Fibroblast of skin of abdomen (primary cell): ENCODE measurements around the gene AQP10. TPM values are rescaled to one million over a fixed set of nuclear protein-coding genes. Genes with fewer than 3 reads are reported as not detected.
"Not testable (repeated sequence)": the region's sequence is repeated elsewhere in the genome, so short reads cannot be mapped to it uniquely, and the experiment has no call there.

ENCODE experiments used
- DNase-seq: peaks from one replicate; pipeline ENCODE4 v3.0.0-alpha.2; 2013
- polyA plus RNA-seq, 2 experiments: library from polyadenylated mRNA; unstranded; fragments of 120-200 nt; gene quantifications; one replicate each; pipeline ENCODE4 v1.2.1, GENCODE V29; 2013; ENCODE audit not compliant: insufficient read length in 2 of 2

Gene AQP10, protein sequence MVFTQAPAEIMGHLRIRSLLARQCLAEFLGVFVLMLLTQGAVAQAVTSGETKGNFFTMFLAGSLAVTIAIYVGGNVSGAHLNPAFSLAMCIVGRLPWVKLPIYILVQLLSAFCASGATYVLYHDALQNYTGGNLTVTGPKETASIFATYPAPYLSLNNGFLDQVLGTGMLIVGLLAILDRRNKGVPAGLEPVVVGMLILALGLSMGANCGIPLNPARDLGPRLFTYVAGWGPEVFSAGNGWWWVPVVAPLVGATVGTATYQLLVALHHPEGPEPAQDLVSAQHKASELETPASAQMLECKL
- not detected for polyA plus RNA-seq (2013, experiment 1 of 2; ENCODE audit: insufficient read length)
- polyA plus RNA-seq (2013, experiment 2 of 2; ENCODE audit: insufficient read length) = not detected

DNA sequence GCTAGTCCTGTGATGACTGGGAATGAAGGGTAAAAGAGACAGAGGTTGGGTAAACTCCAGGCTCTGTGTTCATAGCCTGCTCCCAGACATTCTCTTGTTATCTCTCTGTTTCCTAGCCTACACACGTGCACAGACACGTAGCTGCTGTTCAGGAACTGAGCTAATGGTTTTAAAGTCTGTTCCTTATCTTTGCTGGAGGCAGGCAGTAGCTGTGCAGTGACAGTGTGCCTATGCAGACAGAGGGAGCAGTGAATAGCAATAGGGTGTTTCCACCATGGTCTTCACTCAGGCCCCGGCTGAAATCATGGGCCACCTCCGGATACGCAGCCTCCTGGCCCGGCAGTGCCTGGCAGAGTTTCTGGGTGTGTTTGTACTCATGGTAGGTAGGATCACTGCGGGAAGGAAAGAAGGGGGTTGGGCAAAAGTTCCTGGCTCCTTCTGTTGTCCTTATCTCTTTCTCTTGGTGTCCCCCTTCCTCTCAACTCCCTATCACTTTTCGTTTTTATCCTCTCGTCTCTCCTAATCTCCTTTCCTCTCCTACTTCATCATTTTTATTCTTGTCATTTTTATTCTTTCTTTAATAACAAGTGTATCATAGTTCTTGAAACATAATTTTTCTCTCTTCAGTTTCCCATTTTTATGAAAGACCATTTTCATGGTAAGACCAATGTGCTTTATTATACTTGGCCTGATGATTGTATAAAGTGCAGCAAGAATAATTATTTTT is at the start of gene AQP10:
AQP10 (plus strand) TSS at position 212 of the 727 bp plus-strand sequence; CDS start at position 275, 63 bp downstream.
- DNase-seq = no peak

DNA sequence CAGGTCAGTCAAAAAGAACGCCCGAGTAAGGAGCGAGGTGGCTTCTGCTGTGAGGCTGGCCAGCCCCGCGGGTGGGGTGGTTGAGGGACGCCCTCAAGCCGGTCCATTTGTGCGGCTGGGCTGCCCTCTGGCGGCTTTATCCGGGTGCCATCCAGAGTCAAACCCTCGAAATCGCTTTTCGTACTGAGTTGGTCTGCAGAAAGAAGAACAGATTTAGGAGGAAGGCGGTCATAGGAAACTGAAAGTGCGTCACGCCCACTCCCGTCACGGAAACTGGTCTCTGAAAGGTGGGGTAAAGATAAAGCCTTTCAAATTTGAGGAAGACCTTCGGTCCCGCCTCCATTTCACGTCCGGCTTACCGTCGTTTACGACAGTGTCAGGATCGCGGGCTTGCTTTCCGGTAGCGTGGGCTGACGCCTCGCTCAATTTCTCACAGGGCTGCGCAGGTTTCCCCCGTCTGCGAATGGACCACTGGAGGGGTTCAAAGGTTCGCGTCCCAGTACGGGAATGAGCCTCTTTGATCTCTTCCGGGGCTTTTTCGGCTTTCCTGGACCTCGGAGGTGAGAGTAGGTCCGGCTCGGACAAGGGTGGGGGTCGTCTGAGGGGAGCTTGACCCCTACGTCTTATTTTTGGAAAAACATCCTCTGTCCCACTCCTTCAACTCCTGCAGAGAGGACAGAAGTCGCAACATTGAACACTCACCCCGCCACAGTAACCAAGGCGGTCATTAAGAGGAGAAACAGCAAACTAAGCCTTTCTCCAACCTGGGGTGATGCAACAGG is 48.5 kb upstream of the AQP10 start, which contains the start of gene HAX1:
HAX1 (plus strand) TSS at position 413 of the 782 bp plus-strand sequence; CDS start at position 508, 95 bp downstream.
- peak; percentile 96 for DNase-seq

DNA sequence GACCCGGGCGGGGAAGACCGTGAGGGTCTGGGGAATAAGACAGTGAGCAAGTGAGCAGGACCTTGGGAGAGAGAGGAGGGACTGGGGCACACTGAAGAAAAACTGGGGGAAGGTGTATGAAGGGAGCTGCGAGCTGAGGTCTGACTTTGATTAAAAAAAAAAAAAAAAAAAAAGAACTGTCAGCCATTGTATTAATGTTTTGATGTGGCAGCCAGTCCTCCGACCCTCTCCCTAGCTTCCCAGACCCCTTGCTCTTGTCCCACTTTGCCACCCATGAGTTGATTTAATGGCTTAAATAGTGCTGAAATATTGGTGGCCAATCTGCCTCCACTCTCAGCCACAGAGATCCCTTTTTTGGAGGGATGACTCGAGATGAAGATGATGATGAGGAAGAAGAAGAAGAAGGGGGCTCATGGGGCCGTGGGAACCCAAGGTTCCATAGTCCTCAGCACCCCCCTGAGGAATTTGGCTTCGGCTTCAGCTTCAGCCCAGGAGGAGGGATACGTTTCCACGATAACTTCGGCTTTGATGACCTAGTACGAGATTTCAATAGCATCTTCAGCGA is 47.8 kb upstream of the AQP10 start:
- DNase-seq = peak; percentile 11

DNA sequence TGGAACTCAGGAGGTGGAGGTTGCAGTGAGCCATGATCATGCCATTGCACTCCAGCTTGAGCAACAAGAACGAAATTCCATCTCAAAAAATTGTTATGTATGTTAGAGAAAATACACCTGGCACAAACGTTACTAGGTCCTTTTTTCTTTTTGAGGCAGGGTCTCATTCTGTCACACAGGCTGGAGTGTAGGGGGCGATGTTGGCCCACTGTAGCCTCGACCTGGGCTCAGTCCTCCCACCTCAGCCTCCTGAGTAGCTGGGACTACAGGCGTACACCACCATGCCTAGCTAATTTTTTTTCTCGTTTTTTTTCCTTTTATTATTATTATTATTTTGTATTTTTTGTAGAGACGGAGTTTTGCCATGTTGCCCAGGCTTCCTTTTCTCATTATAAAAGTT is 44.1 kb upstream of the AQP10 start:
- DNase-seq = no peak

DNA sequence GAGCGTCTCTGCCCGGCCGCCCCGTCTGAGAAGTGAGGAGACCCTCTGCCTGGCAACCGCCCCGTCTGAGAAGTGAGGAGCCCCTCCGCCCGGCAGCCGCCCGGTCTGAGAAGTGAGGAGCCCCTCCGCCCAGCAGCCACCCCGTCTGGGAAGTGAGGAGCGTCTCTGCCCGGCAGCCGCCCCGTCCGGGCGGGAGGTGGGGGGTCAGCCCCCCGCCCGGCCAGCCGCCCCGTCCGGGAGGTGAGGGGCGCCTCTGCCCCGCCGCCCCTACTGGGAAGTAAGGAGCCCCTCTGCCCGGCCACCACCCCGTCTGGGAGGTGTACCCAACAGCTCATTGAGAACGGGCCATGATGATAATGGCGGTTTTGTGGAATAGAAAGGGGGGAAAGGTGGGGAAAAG is 33.3 kb upstream of the AQP10 start:
- DNase-seq = not testable (repeated sequence)

DNA sequence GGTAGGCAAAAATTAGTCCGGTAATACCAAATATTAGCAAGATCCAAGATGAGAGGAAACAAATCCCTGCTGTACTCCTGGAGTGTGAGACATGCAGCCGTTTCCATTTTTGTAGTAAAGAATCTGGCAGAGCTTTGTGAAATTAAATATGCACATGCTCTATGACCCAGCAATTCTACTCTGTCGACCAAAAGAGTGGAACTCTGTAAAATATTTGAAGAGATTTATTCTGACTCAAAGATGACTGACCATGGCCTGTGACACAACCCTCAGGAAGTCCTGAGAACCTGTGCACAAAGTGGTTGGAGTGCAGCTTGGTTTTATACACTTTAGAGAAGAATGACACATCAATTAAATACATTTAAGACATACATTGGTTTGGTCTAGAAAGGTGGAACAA is 32.2 kb upstream of the AQP10 start:
- no peak for DNase-seq

DNA sequence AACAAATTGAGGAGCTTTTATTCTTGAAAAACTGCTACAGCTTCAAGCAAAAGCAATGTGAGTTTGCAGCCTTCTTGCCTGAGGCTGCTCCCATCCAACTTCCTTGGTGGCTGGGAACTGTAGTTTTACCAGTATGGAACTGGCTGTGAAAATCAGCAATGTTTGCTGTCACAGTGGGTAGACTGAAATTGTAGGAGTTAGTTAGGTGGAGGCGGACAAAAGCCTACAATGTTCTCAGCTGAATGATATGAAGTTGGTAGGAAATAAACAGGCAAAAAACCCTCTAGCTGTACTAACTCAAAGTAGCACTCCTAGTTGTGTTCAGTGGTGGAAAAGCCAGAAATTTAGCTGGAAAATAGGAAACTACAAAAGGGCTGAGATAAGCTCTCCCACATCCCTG is 30.0 kb upstream of the AQP10 start:
- DNase-seq = no peak

DNA sequence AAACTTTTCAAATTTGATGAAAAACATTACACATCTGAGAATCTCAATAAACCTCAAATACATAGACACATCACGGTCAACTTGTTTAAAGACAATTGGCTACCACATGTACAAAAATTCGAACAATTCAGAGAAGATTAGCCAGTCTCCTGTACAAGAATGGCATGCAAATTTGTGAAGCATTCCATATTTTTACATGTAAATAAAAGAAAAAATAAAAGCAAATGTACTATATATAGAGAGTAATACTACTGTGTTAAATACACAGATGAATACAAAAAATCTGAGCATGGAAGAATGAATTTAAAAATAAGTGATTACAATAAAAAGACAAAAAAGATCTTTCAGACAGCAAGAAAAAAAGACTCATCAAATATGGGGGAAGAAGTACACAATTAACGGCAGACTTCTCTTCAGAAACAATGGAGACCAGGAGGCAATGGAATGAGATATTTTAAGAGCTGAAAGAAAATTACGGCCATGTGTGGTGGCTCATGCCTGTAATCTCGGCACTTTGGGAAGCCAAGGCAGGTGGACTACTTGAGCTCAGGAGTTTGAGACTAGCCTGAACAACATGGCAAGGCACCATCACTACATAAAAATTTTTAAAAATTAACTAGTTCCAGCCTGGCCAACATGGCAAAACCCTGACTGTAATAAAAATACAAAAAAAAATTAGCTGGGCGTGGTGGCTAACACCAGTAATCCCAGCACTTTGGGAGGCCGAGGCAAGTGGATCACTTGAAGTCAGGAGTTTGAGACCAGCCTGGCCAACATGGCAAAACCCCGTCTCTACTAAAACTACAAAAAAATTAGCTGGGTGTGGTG is 25.3 kb upstream of the AQP10 start:
- DNase-seq = no peak

DNA sequence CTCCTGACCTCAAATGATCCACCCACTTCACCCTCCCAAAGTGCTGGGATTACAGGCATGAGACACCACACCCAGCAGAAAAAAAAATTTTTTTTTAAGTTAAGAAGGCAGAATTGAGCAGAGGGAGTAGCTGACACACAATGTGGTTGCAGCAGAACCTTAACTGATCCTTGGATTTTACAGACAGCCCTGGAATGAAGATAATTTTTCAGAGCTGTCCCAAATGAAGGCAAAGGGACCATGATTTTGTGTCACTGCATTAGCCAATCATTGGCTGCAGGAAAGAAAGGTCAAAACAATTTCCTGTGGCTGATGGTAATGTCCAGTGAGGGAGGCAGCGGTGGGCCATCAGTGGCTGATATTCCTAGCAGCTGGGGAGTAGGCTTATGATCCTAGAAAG is 19.3 kb upstream of the AQP10 start:
- no peak for DNase-seq

DNA sequence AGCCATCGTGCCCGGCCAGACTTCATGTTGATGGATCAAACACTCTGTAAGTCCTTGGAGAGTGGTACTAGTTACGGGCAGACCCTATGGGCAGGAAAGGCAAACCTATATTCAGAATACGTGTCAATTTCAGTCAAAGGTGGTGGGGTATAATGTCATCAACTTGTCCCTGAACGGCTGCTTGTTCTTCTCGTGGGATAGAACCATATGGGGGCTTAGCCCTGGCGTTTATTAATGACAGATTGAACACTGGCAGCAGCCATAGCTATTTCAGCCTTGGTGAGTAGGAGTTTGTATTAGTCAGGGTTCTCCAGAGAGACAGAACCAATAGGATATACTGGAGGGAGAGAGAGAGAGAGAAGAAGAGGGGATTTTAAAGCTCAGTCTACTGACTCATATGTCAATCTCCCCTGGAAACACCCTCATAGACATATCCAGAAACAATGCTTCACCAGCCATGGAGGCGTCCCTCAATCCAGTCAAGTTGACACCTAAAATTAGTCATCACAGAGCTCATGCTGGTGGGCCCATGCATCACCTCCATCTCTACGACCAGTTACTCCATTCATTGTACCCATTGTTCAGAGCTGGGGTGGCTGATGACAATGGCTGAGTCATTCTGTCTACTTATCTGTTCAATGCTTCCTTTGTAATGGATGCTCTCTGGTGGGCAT is 16.1 kb upstream of the AQP10 start:
- peak; percentile 18 for DNase-seq

DNA sequence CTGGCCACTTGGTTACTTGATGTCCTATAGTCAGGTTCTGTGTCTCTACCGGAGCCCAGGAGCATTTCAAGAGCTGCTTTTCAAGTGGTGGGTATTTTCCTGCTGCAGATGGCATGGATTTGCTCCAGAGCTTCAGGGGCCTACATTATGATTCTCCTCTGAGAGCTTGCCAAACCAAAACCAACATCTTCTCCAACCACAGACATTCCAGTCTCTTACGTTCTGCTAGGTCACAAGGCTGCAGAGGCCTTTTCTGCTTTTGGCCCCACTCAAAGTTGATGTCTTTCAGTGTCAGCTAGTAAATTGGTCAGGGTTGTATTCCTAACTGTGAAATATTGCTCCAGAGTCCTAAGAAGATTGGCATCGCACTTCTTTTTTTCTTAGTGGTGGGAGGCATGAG is 14.7 kb upstream of the AQP10 start:
- peak; percentile 26 for DNase-seq

DNA sequence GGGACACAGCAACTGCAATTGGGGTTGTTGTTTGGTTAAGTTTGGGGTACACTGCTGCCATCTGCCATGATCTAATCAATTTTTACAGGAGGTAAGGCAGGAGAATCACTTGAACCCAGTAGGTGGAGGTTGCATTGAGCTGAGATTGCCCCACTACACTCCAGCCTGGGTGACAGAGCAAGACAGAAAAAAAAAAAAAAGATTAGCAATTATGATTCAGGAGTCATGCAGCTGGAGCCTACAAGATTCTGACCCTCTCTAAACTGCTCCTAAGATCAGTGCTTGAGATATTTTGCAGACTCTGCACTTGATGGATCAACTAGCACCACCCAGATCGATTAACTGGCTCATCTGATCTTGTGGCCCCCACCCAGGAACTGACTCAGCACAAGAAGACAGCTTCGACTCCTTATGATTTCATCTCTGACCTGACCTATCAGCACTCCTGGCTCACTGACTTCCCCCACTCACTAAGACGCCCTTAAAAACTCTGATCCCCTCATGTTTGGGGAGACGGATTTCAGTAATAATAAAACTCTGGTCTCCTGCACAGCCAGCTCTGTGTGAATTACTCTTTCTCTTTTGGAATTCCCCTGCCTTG is 13.1 kb upstream of the AQP10 start:
- DNase-seq = not testable (repeated sequence)

DNA sequence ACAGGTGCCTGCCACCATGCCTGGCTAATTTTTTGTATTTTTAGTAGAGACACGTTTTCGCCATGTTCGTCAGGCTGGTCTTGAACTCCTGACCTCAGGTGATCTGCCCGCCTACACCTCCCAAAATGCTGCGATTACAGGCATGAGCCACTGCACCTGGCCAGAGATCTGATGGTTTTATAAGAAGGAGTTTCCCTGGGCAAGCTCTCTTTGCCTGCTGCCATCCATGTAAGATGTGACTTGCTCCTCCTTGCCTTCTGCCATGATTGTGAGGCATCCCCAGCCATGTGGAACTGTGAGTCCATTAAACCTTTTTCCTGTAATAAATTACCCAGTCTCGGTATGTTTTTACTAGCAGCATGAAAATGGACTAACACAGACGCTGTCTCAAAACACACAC is 11.8 kb upstream of the AQP10 start:
- not testable (repeated sequence) for DNase-seq

DNA sequence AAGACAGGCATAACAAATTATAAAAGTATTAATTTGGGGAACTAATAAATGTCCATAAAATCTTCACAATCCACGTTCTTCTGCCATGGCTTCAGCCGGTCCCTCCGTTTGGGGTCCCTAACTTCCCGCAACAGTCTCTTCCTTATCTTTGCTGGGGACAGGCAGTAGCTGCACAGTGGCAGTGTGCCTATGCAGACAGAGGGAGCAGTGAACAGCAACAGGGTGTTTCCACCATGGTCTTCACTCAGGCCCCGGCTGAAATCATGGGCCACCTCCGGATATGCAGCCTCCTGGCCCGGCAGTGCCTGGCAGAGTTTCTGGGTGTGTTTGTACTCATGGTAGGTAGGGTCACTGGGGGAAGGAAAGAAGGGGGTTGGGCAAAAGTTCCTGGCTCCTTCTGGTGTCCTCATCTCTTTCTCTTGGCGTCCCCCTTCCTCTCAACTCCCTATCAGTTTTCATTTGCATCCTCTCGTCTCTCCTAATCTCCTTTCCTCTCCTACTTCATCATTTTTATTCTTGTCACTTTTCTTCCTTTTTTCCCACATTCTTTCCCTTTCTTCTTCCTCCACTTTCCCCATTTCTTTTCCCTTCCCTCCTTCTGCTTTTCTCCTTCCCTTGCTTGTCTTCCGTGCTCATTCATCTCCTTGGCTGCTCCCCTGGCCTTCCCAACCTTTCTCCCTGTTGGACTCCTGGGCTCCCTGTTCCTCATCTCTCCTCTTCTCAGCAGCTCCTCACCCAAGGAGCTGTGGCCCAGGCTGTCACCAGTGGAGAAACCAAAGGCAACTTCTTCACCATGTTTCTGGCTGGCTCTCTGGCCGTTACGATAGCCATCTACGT is 8.4 kb upstream of the AQP10 start:
- not testable (repeated sequence) for DNase-seq

DNA sequence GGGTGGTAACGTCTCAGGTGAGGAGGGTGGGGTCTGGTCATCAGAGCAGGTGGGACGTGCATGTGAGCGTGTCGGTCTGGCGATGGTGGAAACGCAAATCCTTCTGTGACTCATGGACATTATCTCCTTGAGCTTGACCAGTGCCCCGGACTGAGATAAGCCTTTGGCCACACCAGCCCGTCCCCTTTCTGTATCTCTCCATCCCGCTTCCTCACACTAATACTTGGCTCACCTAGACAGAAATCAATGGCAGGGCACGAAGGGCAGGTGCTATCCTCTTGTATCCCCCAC is 7.9 kb upstream of the AQP10 start:
- DNase-seq = no peak

DNA sequence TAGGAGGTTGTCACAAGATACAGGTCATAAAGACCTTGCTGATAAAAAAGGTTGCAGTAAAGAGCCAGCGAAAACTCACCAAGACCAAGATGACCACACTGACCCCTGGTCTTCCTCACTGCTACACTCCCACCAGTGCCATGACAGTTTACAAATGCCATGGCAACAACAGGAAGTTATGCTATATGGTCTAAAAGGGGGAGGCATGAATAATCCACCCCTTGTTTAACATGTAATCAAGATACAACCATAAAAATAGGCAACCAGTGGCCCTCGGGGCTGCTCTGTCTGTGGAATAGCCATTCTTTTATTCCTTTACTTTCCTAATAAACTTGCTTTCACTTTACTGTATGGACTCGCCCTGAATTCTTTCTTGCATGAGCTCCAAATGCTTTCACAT is 6.7 kb upstream of the AQP10 start:
- DNase-seq = not testable (repeated sequence)

DNA sequence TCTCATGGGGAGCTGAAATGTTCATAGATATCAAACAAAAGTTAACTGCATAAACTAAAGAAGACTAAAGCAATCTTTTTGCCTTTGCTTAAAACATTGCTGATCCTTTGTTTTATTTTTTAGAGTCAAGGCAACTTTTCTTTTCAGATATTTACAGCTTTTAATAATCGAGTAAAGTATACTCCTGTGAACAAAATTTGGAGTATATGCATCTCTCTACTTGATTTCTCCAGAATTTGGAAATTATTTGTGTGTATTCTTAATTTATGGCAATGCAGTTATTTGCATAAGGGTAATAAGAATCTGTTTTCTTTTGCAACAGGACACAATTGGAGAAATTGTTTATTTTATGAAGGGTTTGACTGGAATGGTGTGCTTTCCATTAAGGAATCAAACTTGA is 4.2 kb upstream of the AQP10 start:
- no peak for DNase-seq

DNA sequence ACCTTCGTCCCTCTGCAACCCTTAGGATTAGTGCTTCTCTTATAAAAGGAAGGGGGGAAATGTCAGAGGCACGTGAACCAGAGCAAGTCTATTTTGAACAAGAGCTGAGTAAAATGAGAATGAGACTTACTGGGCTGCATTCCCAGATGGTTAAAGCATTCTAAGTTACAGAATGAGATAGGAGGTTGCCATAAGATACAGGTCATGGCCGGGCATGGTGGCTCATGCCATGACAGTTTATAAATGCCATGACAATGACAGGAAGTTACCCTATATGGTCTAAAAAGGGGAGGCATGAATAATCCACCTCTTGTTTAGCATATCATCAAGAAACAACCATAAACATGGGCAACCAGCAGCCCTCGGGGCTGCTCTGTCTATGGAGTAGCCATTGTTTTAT is 2.5 kb upstream of the AQP10 start:
- no peak for DNase-seq

DNA sequence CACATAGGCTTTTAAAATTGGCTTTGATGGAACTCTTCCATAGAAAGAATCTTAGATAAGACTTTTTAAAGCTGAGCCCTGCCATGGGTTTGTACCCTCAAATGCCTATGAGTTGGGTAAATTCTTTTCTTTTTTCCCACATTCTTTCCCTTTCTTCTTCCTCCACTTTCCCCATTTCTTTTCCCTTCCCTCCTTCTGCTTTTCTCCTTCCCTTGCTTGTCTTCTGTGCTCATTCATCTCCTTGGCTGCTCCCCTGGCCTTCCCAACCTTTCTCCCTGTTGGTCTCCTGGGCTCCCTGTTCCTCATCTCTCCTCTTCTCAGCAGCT is 679 bp downstream of the AQP10 start:
- not testable (repeated sequence) for DNase-seq

DNA sequence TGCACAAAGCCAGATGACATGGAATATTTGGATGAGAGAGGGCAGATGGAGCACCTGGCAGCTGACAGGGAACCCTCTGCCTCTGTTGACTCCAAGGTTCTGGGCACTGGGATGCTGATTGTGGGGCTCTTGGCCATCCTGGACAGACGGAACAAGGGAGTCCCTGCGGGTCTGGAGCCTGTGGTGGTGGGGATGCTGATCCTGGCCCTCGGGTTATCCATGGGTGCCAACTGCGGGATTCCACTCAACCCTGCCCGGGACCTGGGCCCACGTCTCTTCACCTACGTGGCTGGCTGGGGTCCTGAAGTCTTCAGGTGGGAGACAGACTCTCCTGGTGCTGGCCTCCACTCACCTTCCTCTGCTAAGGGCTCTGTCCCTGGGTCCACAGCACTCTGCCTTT is 2.6 kb downstream of the AQP10 start:
- DNase-seq = no peak
